ENCODE data around the gene KTN1.

The KTN1 gene

DNA sequence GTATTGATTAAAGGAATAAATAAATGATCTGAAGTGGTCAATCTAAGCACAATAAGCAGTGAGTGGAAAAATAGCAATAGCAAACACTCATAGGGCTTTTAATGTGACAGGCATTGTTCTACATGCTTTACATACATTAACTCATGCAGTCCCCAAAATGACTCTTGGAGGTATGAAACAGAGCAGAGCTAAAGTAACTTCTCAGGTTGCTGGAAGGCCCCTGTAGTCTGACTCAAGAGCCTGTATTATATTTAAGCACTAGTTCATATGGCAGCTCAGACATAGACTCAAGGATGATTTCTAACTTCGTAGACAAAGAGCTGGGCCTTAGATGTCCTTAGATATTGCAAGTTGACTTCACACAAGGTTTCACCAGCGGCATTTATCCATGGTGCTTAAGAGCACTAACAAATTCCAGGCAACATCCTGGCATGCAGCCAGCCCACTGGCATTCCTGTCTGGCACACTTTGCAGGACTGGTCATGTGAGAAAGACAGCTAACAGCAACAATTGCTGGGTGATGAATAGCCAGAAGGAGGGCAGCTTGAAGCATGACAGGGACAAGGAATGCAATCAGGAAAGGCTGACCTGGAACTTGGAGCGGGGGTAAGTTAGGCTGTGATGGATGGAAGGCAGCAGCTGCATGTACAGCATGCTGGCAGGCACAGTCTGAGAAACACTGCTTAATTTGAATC, 22.9 kb upstream of the KTN1 start:
- peaks cover 2% of the 10 kb centered on the region for H3K27me3 Mint-ChIP-seq
- peaks cover 11% of the 10 kb centered on the region for H3K36me3 Mint-ChIP-seq
- no peak overlapping the region for H3K27ac Mint-ChIP-seq
- H3K4me3 Mint-ChIP-seq = no peak overlapping the region
- no peaks in the 10 kb centered on the region for H3K4me1 Mint-ChIP-seq
- no peaks in the 10 kb centered on the region for H3K9me3 Mint-ChIP-seq

DNA sequence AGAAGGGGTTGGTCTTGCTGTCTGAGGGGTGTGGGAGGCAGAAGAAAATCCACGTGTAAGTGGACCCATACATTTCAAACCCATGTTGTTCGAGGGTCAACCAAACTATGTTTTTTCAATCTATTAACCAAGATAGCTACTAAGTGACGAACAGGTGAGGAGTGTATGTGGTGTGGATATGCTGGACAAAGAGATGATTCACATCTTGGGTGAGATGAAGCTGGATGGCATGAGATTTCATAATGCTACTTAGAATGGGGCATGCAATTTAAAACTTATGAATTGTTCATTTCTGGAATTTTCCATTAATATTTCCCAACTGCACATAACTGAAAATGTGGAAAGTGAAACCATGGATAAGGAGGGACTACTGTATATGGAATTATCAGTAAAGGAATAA, 17.9 kb upstream of the KTN1 start:
- Mint-ChIP-seq H3K27ac (no peak overlapping the region), H3K27me3 (peaks cover 2% of the 10 kb centered on the region), H3K4me1 (no peaks in the 10 kb centered on the region), H3K9me3 (no peaks in the 10 kb centered on the region), H3K4me3 (no peak overlapping the region), H3K36me3 (peaks cover 3% of the 10 kb centered on the region)

DNA sequence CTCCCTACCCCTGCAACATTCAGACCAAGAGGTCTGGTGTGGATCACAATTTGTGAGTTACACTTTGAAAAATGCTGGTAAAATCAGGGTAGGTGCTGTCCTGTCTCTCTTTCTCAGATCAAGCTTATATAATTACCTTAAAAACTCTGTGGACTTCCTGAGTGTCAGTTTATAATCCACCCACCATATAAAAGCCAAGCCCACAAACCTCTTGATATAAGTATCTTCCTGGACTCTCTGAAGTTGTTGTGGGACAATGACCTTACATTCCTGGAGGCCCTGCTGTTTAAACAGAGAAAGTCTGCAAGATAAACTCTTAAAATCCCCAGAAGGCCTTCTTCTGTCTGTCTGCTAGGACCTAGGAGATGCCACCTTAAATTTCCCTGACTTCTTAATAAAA, 11.4 kb upstream of the KTN1 start:
- Mint-ChIP-seq H3K27me3 (no peaks in the 10 kb centered on the region), H3K4me1 (no peaks in the 10 kb centered on the region), H3K36me3 (no peaks in the 10 kb centered on the region)

DNA sequence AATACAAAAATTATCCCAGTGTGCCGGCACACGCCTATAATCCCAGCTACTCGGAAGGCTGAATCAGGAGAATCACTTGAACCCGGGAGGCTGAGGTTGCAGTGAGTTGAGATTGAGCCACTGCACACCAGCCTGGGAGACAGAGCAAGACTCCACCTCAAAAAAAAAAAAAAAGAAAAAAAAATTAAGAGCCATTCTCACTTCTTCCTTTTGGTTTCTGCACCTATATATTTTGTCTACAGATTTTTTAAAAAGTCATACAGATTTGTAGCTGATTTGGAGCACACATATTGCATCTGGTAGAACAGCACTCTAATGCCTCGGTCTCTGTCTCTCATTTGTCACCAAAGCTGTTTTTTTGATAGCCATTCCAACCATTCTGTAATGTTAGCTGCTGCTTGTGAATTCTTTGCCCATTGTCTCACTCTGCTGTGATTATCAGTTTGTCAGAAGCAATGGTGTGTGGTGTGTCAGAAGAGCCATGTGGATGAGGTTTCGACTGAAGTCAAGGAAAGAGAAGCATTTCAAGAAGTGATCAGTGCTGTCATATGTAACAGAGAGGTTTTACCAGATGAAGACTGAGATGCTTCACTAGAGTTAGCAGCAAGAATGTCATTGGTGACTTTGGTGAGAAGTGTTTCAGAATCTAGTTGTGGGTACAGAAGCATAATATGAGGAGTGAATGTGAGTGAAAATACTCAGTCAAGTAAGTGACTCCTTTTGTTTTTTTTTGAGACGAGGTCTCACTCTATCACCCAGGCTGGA, 8.7 kb upstream of the KTN1 start:
- Mint-ChIP-seq H3K36me3 (no peaks in the 10 kb centered on the region), H3K4me3 (no peak overlapping the region), H3K9me3 (no peaks in the 10 kb centered on the region), H3K27me3 (no peaks in the 10 kb centered on the region), H3K27ac (no peak overlapping the region), H3K4me1 (no peaks in the 10 kb centered on the region)

More for the DNA sequence above, 11.4 kb upstream of the KTN1 start:
- Mint-ChIP-seq H3K27ac (no peak overlapping the region), H3K9me3 (no peaks in the 10 kb centered on the region), H3K4me3 (no peak overlapping the region)

DNA sequence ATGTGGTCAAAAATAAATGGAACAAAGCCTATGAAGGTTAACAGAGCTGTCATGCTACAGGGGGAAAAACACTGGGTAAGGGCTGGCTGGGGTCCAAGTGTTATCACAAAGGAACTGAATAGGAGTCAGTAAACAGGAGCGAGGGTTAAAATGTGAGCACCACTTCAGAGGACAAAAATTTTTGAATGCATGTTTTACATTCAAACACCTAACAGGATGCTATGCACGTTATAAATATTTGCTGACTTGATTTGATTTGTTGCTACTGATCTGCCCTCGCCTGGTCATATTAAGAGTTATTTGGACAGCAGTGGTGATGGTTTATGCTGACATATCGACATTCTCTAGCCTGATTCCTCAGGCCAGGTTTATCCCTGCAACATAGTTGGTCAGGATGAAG, 7.4 kb upstream of the KTN1 start:
- Mint-ChIP-seq H3K4me1 (no peaks in the 10 kb centered on the region), H3K27me3 (no peaks in the 10 kb centered on the region), H3K36me3 (no peaks in the 10 kb centered on the region), H3K27ac (no peak overlapping the region), H3K9me3 (no peaks in the 10 kb centered on the region), H3K4me3 (no peak overlapping the region)

DNA sequence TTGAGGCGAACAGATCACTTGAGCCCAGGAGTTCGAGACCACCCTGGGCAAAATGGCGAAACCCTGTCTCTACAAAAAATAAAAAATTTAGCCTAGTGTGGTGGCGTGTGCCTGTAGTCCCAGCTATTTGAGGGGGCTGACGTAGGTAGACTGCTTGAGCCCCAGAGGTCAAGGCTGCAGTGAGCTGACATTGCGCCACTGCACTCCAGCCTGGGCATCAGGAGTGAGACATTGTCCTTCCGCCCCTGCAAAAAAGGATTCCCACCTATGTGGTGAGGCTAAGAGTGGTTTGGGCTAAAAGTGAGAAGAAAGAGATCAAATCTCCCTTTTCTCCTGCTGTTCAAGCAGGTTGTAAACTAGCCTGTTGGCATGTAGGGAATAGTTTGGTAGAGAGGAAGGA, 5.0 kb upstream of the KTN1 start:
- no peaks in the 10 kb centered on the region for H3K9me3 Mint-ChIP-seq
- H3K27me3 Mint-ChIP-seq = no peaks in the 10 kb centered on the region
- no peaks in the 10 kb centered on the region for H3K36me3 Mint-ChIP-seq
- no peak overlapping the region for H3K27ac Mint-ChIP-seq
- no peak overlapping the region for H3K4me3 Mint-ChIP-seq
- H3K4me1 Mint-ChIP-seq = peaks cover 15% of the 10 kb centered on the region

DNA sequence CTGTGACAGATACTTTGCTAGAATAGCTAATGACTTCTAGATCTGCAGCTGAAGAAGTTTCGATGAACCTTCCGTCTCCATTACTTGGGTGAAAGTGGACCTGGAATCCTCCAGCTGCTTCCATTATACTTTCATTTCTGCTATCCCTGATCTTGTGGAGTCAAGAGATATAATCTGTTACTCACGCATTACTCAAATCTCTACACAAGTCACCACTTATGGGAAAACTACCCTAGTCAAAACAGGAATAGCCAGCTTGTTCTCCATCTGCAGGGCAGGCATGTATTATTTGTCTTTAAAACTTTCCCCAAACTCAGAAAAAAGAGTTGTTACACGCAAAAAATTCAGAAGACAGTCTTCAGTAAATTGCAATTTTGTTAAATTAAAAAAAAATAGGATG, 2.8 kb upstream of the KTN1 start:
- H3K9me3 Mint-ChIP-seq = no peaks in the 10 kb centered on the region
- H3K4me1 Mint-ChIP-seq = peaks cover 25% of the 10 kb centered on the region
- H3K27me3 Mint-ChIP-seq = no peaks in the 10 kb centered on the region
- H3K4me3 Mint-ChIP-seq = no peak overlapping the region
- no peak overlapping the region for H3K27ac Mint-ChIP-seq
- H3K36me3 Mint-ChIP-seq = no peaks in the 10 kb centered on the region

DNA sequence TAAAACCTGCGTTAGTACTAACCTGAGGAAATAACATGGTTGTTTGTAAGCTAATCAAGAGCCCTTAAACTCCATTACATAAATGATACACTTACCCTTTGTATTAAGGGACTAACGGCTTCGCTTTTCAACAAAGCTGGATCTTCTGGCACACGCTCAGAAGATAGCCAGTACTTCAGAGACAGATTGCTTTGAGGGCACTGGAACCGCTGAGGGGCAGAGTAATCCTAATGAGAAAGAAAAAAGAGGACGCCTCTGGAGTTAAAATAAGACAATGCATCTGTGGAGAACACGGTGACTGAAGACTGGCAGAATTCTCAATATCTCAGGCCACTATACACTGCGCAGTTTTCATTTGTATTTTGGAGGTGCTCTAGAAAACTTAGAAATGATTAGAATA, 1.5 kb upstream of the KTN1 start:
- H3K9me3 Mint-ChIP-seq = no peaks in the 10 kb centered on the region
- peaks cover 25% of the 10 kb centered on the region for H3K4me1 Mint-ChIP-seq
- H3K27ac Mint-ChIP-seq = peak overlapping the region; percentile 97
- H3K27me3 Mint-ChIP-seq = no peaks in the 10 kb centered on the region
- H3K4me3 Mint-ChIP-seq = peak overlapping the region; percentile 95
- no peaks in the 10 kb centered on the region for H3K36me3 Mint-ChIP-seq

DNA sequence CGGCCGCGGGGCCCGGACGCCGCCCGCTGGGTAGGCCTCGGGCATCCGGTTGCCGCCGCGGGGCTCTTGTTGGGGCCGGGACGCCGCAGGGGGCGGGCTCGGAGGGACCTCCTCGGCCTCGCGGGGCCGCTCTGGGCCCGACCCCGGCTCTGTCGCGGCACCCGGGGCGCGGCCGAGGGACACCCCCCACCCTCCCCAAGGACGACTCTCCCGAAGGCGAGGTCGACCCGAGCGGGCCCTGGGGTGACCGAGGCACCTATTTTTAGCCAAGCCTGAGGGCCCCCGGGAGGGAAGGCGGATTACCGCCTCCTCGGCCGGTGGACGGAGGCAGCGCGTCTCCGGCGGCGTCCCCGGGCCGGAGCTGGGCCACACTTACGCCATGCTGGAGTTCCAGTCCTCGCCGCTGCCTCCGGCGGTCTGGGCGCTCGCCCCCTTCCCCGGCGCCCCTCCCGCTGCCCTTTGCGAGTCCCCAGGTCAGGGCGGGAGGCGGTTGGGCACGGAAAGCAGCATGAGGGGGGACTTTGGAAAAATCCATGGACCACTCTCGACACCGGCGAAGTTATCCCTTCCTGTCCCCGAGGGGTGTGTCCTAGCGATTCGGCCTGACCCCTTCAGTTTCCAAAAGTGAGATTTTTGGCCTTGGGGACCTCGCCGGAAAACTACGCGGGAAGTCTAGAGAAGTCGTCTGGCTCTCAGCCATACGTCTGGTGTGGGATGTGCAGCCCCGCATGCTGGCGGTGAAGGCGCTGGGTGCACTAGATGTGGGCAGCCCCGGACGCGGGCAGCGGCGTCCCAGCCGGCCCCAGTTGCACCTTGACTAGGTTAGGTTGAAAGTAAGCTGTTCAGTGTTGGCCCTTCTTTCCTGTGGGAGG, 699 bp downstream of the KTN1 start:
- Mint-ChIP-seq H3K4me3 (peak overlapping the region; percentile 96), H3K4me1 (peaks cover 25% of the 10 kb centered on the region), H3K27me3 (no peaks in the 10 kb centered on the region), H3K9me3 (no peaks in the 10 kb centered on the region), H3K36me3 (no peaks in the 10 kb centered on the region), H3K27ac (peak overlapping the region; percentile 86)

DNA sequence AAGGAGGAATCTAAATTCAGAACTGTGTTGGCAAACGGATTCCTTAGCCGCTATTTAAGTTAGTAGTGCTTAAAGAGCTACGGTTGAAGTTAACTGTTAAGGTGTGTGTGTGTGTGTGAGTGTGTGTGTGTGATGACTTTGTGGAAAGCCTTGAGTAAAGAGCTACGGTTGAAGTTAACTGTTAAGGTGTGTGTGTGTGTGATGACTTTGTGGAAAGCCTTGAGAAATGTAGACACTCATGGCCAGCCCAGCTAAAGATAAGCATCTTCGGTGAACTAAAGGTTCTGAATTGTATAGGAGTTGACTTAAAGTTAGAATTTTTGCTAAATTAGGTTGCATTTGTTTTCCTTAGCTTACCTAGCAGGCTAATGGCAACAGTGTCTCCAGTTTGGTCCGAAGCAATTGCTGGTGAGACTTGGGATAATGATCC, 1.4 kb downstream of the KTN1 start:
- H3K27me3 Mint-ChIP-seq = no peaks in the 10 kb centered on the region
- H3K9me3 Mint-ChIP-seq = no peaks in the 10 kb centered on the region
- H3K27ac Mint-ChIP-seq = peak overlapping the region; percentile 86
- H3K36me3 Mint-ChIP-seq = no peaks in the 10 kb centered on the region
- H3K4me3 Mint-ChIP-seq = peak overlapping the region; percentile 96
- H3K4me1 Mint-ChIP-seq = peaks cover 25% of the 10 kb centered on the region

DNA sequence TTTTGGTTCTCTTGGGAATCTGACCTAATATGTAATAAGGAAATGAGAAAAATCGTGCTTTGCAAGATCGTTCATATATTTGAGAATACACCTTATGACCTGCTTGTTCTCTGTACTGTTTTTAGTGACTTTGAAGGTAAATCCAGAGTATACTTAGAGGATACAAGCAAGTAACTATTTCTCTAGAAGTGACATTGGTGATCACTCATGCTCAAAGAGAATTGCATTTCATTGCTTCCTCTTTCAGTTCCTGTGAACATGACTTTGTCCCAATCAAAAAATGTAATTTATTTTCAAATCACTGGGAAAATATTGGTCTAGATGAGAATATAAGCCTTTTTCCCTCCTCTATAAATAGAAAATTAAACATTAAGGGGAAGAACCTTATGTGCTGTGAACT, 2.7 kb downstream of the KTN1 start:
- peaks cover 25% of the 10 kb centered on the region for H3K4me1 Mint-ChIP-seq
- H3K27ac Mint-ChIP-seq = peak overlapping the region; percentile 59
- no peaks in the 10 kb centered on the region for H3K9me3 Mint-ChIP-seq
- H3K4me3 Mint-ChIP-seq = peak overlapping the region; percentile 68
- no peaks in the 10 kb centered on the region for H3K36me3 Mint-ChIP-seq
- no peaks in the 10 kb centered on the region for H3K27me3 Mint-ChIP-seq

DNA sequence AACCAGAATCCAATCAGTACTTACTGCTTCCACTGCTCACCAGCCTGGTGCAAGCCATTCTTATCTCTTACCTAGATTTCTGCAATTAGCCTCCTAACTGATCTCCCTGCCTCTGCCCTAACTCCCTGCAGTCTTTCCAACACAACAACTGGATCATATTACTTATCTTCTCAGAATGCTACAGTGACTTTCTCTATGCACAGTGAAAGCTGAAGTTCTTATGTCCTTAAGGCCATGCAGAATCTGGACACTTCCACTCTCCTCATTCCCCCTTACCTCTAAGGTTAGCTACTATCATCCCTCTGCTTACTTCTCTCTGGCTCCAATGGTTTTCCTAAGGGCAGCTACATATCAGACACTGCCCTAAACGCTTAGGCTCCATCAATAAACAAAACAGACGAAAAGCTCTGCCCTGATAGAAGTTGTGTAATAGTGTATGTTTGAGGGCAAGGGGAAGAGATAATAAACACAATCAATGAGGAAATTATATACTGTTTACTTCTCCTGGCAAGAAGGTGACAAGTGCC, 4.0 kb downstream of the KTN1 start:
- Mint-ChIP-seq H3K9me3 (no peaks in the 10 kb centered on the region), H3K27ac (no peak overlapping the region), H3K4me1 (peaks cover 24% of the 10 kb centered on the region), H3K4me3 (no peak overlapping the region), H3K36me3 (no peaks in the 10 kb centered on the region), H3K27me3 (no peaks in the 10 kb centered on the region)

DNA sequence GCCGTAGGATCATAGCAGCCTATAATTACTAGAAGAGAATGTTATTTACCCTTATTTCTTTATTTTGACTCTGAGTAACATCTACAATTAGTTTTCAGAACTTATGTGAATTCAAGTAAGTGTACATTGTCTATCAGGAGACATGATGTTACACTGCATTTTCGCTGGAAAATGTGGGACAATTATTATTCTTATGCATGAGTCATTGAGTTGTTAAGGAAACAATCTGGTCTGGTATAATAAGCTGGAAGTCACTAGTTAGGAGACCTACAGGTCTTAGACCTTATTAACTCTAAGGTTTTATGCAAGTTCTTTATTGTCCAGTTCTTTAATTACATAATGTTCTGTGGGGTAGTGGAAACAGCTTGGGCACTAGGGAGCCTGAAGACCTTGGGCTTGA, 5.8 kb downstream of the KTN1 start:
- H3K9me3 Mint-ChIP-seq = no peaks in the 10 kb centered on the region
- H3K27me3 Mint-ChIP-seq = no peaks in the 10 kb centered on the region
- peaks cover 3% of the 10 kb centered on the region for H3K36me3 Mint-ChIP-seq
- no peak overlapping the region for H3K27ac Mint-ChIP-seq
- peaks cover 29% of the 10 kb centered on the region for H3K4me1 Mint-ChIP-seq
- no peak overlapping the region for H3K4me3 Mint-ChIP-seq

DNA sequence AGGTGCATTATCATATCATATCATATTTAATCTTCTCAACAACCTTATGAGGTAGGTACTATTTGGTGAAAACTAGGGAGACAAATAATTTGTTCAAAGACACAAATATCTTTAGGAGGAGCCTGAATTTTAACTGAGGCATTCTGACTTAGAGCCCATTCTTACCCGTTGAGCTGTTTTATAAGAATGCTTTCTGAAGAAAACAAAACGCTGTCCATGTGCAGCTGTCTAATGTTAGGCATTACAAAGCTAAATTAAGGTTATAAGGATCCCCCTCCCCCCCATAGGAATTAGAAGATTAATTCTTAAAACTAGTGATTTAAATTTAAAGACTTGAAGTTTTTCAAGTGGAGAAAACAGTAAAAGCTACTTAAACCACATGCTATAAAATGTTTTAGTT, 6.4 kb downstream of the KTN1 start:
- H3K9me3 Mint-ChIP-seq = no peaks in the 10 kb centered on the region
- peaks cover 3% of the 10 kb centered on the region for H3K36me3 Mint-ChIP-seq
- peaks cover 29% of the 10 kb centered on the region for H3K4me1 Mint-ChIP-seq
- no peaks in the 10 kb centered on the region for H3K27me3 Mint-ChIP-seq
- no peak overlapping the region for H3K4me3 Mint-ChIP-seq
- H3K27ac Mint-ChIP-seq = peak overlapping the region; percentile 1

DNA sequence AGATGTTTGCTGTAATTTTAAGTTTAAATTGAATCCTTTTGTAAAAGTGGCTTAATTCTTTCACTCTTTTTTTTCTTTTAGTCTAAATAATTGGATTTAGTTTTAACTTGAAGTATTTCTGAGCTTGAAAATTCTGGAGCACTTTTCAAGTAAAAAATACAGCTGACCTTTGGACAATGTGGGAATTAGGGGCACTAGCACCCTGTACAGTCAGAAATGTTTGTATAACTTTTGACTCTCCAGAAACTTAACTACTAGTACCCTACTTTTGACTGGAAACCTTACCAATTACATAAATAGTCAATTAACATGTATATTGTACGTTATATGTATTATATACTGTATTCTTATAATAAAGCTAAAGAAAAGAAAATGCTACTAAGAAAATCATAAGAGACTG, 7.8 kb downstream of the KTN1 start:
- Mint-ChIP-seq H3K36me3 (peaks cover 4% of the 10 kb centered on the region), H3K9me3 (no peaks in the 10 kb centered on the region), H3K4me3 (no peak overlapping the region), H3K27ac (no peak overlapping the region), H3K4me1 (peaks cover 37% of the 10 kb centered on the region), H3K27me3 (no peaks in the 10 kb centered on the region)

Measured in activated naive CD4-positive, alpha-beta T cell treated with anti-CD3 and anti-CD28 coated beads, Interleukin-2, amount 50 U/mL, for 24 hours (primary cell).